Measurements from ENCODE around the gene CIART.

DNA sequence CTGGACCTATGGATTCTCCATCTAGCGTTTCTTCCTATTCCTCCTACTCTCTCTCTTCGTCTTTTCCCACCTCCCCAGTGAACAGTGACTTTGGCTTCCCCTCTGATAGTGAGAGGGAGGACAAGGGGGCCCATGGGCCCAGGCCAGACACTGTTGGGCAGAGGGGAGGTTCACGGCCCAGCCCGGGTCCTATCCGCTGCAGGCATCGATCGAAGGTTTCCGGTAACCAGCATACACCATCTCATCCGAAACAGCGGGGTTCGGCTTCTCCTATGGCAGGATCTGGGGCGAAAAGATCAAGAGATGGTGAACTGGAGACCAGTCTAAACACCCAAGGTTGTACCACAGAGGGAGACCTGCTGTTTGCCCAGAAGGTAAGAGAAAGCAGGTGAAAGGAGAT is 906 bp downstream of the CIART start:
- TF ChIP-seq POLR2A (IDR thresholded peaks at IDR 0.05), result no peak
- no peak for TF ChIP-seq EP300 (IDR thresholded peaks at IDR 0.05; ENCODE audit: low read depth)
